Measurements from ENCODE around the gene OXNAD1. TPM values are rescaled to one million over a fixed set of nuclear protein-coding genes. Genes with fewer than 3 reads are reported as not detected.
A peak's percentile ranks its signal among the peaks of the same experiment; 100 is the strongest.

Gene OXNAD1
- total and polyA plus RNA-seq, 2 of the 13 experiments (the other 11 are each of a cell fraction or from before 2014, with no cell fraction given): 9.9 to 18.8 TPM

DNA sequence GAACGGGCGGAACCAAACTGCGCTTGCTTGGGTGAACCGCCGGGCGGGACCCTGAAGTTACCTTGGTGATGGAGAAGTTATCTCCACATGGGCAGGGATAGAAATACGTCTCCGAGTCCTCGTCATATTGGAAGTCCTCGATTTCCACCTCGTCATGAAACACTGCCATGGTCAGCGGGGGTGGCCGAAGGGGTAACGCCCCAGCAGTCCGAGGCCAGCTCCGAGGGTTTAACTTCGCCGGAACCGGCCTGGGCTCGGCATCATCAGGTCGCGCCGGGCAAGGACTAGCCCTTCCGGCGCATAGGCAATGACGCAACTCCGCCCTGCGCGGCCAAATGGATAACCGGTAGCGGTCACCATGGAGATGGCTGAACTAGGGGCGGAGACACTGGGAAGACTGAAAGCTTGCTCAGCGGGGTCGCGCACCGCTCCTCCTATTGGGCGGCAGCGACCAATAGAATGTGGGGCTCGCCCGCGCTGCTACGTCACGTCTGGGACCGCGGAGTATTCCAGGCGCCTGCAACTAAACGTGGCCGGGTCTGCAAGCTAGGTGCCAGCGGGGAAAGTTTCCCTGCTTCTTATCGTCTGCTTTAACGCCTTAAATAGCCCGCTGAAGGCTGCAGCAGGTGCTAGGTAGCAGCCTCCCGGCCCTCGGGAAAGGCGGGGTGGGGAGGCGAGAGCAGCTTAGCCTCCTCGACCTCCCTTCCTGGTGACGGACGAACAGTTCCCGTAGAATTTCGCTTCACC is at the start of gene OXNAD1, which contains the start of gene DPH3 (continued):
- TF ChIP-seq, protein P1, sequence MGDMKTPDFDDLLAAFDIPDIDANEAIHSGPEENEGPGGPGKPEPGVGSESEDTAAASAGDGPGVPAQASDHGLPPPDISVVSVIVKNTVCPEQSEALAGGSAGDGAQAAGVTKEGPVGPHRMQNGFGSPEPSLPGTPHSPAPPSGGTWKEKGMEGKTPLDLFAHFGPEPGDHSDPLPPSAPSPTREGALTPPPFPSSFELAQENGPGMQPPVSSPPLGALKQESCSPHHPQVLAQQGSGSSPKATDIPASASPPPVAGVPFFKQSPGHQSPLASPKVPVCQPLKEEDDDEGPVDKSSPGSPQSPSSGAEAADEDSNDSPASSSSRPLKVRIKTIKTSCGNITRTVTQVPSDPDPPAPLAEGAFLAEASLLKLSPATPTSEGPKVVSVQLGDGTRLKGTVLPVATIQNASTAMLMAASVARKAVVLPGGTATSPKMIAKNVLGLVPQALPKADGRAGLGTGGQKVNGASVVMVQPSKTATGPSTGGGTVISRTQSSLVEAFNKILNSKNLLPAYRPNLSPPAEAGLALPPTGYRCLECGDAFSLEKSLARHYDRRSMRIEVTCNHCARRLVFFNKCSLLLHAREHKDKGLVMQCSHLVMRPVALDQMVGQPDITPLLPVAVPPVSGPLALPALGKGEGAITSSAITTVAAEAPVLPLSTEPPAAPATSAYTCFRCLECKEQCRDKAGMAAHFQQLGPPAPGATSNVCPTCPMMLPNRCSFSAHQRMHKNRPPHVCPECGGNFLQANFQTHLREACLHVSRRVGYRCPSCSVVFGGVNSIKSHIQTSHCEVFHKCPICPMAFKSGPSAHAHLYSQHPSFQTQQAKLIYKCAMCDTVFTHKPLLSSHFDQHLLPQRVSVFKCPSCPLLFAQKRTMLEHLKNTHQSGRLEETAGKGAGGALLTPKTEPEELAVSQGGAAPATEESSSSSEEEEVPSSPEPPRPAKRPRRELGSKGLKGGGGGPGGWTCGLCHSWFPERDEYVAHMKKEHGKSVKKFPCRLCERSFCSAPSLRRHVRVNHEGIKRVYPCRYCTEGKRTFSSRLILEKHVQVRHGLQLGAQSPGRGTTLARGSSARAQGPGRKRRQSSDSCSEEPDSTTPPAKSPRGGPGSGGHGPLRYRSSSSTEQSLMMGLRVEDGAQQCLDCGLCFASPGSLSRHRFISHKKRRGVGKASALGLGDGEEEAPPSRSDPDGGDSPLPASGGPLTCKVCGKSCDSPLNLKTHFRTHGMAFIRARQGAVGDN (CRISPR knock-in tag; IDR thresholded peaks at IDR 0.05): peak; percentile 81
- TF ChIP-seq GLI4 (CRISPR knock-in tag; IDR thresholded peaks at IDR 0.05; ENCODE audit: borderline replicate concordance) (no peak), E2F5 (CRISPR knock-in tag; conservative IDR thresholded peaks at IDR 0.05) (0 out of 2 replicates have a peak, but pooled peaks have one; percentile 13), TRIM24 (CRISPR knock-in tag; IDR thresholded peaks at IDR 0.05) (no peak), SUZ12 (IDR thresholded peaks at IDR 0.05; ENCODE audit: low read depth, low read length) (no peak), ZNF253 (CRISPR knock-in tag; IDR thresholded peaks at IDR 0.05; ENCODE audit: borderline replicate concordance) (0 out of 2 replicates have a peak, but pooled peaks have one; percentile 4), PHF5A (CRISPR knock-in tag; IDR thresholded peaks at IDR 0.05; ENCODE audit: low read depth, unreplicated experiment) (no peak), NFE2L2 (IDR thresholded peaks at IDR 0.05; ENCODE audit: low read length) (no peak), ZNF354B (CRISPR knock-in tag; IDR thresholded peaks at IDR 0.05) (no peak), ZNF576 (CRISPR knock-in tag; IDR thresholded peaks at IDR 0.05) (peak; percentile 46; the same call in 1 of the 2 replicates), YEATS4 (CRISPR knock-in tag; IDR thresholded peaks at IDR 0.05; ENCODE audit: borderline replicate concordance) (no peak; the same call in 1 of the 2 replicates), KLF11 (CRISPR knock-in tag; IDR thresholded peaks at IDR 0.05) (no peak), MAZ (IDR thresholded peaks at IDR 0.05; ENCODE audit: borderline replicate concordance, low read depth, low read length) (no peak), MAZ (CRISPR knock-in tag; IDR thresholded peaks at IDR 0.05; ENCODE audit: low read depth) (0 out of 2 replicates have a peak, but pooled peaks have one; percentile 11), SRF (IDR thresholded peaks at IDR 0.05; ENCODE audit: low read depth, low read length) (peak; percentile 87), RBAK (CRISPR knock-in tag; IDR thresholded peaks at IDR 0.05) (no peak), REL (CRISPR knock-in tag; conservative IDR thresholded peaks at IDR 0.05) (no peak), IRF2 (CRISPR knock-in tag; IDR thresholded peaks at IDR 0.05) (peak; percentile 77), JUNB (CRISPR knock-in tag; IDR thresholded peaks at IDR 0.05; ENCODE audit: borderline replicate concordance) (no peak), RXRB (CRISPR knock-in tag; IDR thresholded peaks at IDR 0.05; ENCODE audit: borderline replicate concordance) (peak; percentile 30; the same call in 1 of the 2 replicates), ZC3H13 (CRISPR knock-in tag; IDR thresholded peaks at IDR 0.05) (peak; percentile 77), ELF1 (CRISPR knock-in tag; IDR thresholded peaks at IDR 0.05) (peak; percentile 98), ZNF225 (CRISPR knock-in tag; IDR thresholded peaks at IDR 0.05) (peak; percentile 90)
- TF ChIP-seq, protein P2, sequence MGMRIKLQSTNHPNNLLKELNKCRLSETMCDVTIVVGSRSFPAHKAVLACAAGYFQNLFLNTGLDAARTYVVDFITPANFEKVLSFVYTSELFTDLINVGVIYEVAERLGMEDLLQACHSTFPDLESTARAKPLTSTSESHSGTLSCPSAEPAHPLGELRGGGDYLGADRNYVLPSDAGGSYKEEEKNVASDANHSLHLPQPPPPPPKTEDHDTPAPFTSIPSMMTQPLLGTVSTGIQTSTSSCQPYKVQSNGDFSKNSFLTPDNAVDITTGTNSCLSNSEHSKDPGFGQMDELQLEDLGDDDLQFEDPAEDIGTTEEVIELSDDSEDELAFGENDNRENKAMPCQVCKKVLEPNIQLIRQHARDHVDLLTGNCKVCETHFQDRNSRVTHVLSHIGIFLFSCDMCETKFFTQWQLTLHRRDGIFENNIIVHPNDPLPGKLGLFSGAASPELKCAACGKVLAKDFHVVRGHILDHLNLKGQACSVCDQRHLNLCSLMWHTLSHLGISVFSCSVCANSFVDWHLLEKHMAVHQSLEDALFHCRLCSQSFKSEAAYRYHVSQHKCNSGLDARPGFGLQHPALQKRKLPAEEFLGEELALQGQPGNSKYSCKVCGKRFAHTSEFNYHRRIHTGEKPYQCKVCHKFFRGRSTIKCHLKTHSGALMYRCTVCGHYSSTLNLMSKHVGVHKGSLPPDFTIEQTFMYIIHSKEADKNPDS (CRISPR knock-in tag; IDR thresholded peaks at IDR 0.05): no peak

Data from HepG2 (cell line).